IPS-18a (cell line): Measurements from ENCODE around the gene IL21R.
"Not testable (repeated sequence)": the region's sequence is repeated elsewhere in the genome, so short reads cannot be mapped to it uniquely, and the experiment has no call there.

Experiments used
- H3K27ac ChIP-seq: one replicate; pipeline ENCODE4 v1.5.1; 2013; ENCODE audit warnings: low read length
- H3K27me3 ChIP-seq: one replicate; pipeline ENCODE4 v1.6.1; 2013; ENCODE audit warnings: mild to moderate bottlenecking, low read length; ENCODE audit not compliant: control insufficient read depth, insufficient read depth
- H3K36me3 ChIP-seq: one replicate; pipeline ENCODE4 v1.6.1; 2013; ENCODE audit warnings: low read depth, low read length; ENCODE audit not compliant: control insufficient read depth
- H3K4me1 ChIP-seq: one replicate; pipeline ENCODE4 v1.6.1; 2013; ENCODE audit warnings: low read depth, low read length; ENCODE audit not compliant: control insufficient read depth
- H3K4me3 ChIP-seq: one replicate; pipeline ENCODE4 v1.5.1; 2013; ENCODE audit warnings: low read length
- H3K9ac ChIP-seq: one replicate; pipeline ENCODE4 v1.6.1; 2013; ENCODE audit warnings: mild to moderate bottlenecking, low read length, moderate library complexity
- H3K9me3 ChIP-seq: one replicate; pipeline ENCODE4 v1.6.1; 2013; ENCODE audit warnings: low read depth, low read length; ENCODE audit not compliant: control insufficient read depth

Gene IL21R

DNA sequence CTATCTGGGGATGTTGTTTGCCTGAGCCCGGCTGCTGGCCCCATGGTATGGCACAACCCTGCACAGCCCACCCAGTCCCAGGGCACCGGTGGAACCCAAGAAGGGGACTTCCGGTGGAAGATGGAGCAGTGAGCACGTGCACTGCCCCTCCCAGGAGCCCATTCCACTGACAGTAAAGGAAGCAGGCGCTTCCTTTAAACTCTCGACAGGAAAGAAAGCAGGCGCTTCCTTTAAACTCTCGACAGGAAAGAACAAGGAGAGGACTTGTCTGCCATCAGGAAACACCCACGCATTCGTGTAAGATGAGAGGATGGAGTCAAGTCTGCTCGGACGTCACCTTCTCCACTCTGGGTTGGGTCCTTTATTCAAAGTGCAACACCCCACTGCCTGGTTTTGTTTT lies 53.7 kb downstream of the IL21R start:
- no peak overlapping the region for H3K9ac ChIP-seq
- H3K4me1 ChIP-seq = no peaks in the 10 kb centered on the region
- no peak overlapping the region for H3K4me3 ChIP-seq
- no peaks in the 10 kb centered on the region for H3K9me3 ChIP-seq
- no peak overlapping the region for H3K27ac ChIP-seq
- H3K36me3 ChIP-seq = peaks cover 8% of the 10 kb centered on the region
- H3K27me3 ChIP-seq = no peaks in the 10 kb centered on the region

DNA sequence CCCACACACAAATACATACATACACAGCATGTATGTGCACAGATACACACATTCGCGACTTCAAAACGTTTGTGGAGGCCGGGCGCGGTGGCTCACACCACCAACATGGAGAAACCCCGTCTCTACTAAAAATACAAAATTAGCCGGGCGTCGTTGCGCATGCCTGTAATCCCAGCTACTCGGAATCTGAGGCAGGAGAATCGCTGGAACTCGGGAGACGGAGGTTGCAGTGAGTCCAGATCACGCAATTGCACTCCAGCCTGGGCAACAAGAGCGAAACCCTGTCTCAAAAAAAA lies 55.6 kb downstream of the IL21R start:
- H3K36me3 ChIP-seq = peaks cover 27% of the 10 kb centered on the region
- H3K9ac ChIP-seq, H3K4me1 ChIP-seq, H3K27ac ChIP-seq, H3K27me3 ChIP-seq, H3K4me3 ChIP-seq, H3K9me3 ChIP-seq: not testable (repeated sequence)

DNA sequence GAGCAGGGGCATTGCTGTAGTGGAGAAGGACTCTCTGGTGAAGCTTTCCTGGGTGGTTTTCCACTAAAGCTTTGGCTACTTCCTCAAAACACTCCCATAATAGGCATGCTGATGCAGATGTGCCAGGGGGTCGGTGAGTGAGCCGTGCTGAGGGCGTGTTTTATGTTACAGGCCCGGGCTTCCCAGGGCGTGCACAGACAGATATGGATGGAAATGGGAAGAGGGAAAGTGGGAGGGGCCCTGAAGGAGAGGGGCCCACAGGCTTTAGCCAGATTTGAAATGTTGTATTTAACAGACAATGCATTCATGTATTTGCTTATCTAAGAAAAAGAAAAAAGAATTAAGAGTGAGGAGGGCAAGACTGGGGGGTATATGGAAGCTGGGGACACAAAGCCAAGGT lies 56.3 kb downstream of the IL21R start:
- no peak overlapping the region for H3K27ac ChIP-seq
- no peak overlapping the region for H3K4me3 ChIP-seq
- H3K9me3 ChIP-seq = no peaks in the 10 kb centered on the region
- H3K27me3 ChIP-seq = no peaks in the 10 kb centered on the region
- peaks cover 34% of the 10 kb centered on the region for H3K36me3 ChIP-seq
- no peaks in the 10 kb centered on the region for H3K4me1 ChIP-seq
- H3K9ac ChIP-seq = no peak overlapping the region

DNA sequence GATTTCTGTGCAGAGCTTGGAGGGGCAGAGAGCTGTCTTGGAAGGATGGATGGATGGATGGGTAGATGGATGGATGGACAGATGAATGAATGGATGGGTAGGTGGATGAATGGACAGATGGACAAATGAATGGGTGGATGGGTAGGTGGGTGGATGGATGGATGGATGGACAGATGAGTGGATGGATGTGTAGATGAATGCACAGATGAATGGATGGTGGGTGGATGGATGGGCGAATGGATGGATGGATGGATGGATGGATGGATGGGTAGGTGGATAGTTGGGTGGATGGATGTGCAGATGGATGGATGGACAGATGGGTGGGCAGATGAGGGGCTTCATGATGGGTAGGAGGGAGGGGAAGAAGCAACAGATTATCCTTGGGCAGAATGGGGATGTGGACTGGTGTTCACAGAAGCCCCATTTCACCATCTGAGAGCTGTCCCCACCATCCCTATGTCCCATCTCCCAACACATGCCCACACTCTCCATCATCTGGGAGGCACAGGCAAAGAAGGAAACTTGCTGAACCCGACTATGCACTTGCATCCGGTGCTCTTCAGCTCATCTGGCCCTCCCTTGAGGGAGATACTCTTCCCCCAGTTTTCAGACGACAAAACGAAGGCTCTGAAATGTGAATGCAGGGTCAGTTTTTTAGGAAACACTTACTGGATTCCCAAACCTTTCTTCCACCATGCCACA lies 57.2 kb downstream of the IL21R start:
- H3K9me3 ChIP-seq = no peaks in the 10 kb centered on the region
- H3K36me3 ChIP-seq = peaks cover 39% of the 10 kb centered on the region
- no peak overlapping the region for H3K9ac ChIP-seq
- no peaks in the 10 kb centered on the region for H3K27me3 ChIP-seq
- H3K27ac ChIP-seq = no peak overlapping the region
- no peaks in the 10 kb centered on the region for H3K4me1 ChIP-seq
- H3K4me3 ChIP-seq = no peak overlapping the region

DNA sequence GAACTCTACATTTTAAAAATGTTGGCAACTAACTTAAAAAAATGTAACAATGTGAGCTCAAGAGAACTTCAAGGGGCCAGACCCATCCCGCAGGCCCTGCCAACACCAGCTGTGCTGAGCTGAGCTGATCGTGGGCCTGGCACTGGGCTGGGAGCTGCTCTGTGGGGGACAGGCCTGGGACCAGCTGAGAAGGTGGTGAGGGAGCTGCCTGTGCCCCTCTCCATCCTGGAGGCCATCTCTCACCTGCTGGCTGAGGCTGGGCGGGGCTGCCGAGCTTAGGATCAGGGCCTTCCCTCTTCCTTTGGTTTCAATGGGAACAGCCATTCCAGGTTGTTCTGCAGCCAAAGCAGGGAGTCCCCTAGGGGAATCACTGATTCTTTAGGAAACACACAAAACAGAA lies 58.2 kb downstream of the IL21R start:
- H3K4me1 ChIP-seq = no peaks in the 10 kb centered on the region
- H3K9me3 ChIP-seq = no peaks in the 10 kb centered on the region
- H3K36me3 ChIP-seq = peaks cover 50% of the 10 kb centered on the region
- H3K27ac ChIP-seq = no peak overlapping the region
- no peak overlapping the region for H3K9ac ChIP-seq
- no peak overlapping the region for H3K4me3 ChIP-seq
- H3K27me3 ChIP-seq = no peaks in the 10 kb centered on the region

DNA sequence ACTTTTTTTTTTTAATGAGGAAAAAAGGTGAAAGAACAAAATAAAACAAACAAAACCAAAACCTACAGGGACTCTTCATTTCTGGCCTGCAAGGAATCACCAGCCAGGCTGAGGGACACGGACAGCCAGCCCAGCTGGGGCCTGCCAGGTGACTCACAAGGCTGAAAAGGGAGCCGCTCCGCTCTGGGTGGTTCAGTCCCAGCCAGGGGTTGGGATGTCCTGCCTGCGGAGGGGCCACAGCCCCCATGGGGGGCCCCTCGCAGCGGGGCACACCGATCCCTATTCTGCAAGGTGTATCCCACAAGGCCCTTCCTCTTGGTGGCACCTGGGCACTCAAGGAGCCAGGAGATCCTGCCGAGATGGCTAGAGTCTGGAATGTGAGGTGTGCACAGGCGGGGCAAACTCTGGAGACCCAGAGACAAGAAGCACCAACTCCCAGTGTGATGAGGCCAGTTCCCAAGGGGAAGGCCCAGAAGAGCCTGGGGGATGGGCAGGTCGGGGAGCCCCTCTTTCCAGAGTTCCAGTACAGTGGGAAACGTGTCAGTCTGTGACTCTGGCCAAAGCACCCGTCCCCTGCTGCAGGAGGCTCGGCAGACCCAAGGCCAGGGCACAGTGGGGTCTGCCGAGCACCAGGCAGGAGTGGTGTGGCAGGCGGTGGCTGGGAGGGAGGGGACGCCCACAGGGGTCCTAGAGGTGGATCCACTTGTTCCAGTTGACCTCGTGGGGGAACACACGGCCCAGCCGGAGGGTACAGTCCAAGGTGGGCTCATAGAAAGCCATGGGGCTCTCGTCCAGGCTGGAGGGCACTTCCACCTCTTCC lies 58.9 kb downstream of the IL21R start:
- H3K9ac ChIP-seq = no peak overlapping the region
- H3K27ac ChIP-seq = no peak overlapping the region
- H3K4me3 ChIP-seq = no peak overlapping the region
- H3K36me3 ChIP-seq = peaks cover 56% of the 10 kb centered on the region
- H3K4me1 ChIP-seq = no peaks in the 10 kb centered on the region
- H3K27me3 ChIP-seq = no peaks in the 10 kb centered on the region
- H3K9me3 ChIP-seq = no peaks in the 10 kb centered on the region

DNA sequence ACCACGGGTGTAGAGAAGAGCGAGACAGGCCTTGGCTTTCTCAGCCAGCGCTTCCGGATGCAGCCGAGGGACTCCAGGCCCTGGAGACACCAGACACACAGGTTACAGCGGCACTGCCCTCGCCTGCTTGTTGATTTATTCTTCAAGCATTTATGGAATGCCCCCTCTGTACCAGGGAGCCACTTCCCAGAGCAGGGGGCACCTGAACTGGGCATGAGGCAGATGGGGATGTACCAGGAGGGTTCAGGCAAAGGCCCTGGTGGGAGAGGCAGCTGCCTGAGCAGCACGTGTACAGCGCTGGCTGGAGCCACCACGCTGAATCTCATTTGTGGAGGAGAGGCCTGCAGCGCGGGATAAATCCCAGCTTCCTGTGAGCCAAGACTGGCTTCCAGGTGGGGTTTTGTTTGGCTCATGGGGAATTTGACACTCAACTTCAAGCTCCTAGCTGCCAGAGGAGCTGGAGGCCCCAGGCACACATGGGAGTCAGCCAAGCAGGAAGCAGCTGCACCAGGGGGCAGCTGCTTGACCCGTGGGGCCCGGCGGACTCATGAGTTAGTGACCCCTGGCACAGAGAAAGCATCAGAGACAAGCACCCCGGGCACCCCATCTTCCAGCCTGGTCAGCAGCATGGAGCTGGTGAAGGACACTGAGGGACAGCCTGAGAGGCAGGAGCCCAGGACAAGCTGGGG lies 59.7 kb downstream of the IL21R start:
- Histone ChIP-seq H3K4me3 (no peak overlapping the region), H3K9me3 (no peaks in the 10 kb centered on the region), H3K4me1 (no peaks in the 10 kb centered on the region), H3K27me3 (no peaks in the 10 kb centered on the region), H3K36me3 (peaks cover 63% of the 10 kb centered on the region), H3K27ac (no peak overlapping the region), H3K9ac (no peak overlapping the region)

DNA sequence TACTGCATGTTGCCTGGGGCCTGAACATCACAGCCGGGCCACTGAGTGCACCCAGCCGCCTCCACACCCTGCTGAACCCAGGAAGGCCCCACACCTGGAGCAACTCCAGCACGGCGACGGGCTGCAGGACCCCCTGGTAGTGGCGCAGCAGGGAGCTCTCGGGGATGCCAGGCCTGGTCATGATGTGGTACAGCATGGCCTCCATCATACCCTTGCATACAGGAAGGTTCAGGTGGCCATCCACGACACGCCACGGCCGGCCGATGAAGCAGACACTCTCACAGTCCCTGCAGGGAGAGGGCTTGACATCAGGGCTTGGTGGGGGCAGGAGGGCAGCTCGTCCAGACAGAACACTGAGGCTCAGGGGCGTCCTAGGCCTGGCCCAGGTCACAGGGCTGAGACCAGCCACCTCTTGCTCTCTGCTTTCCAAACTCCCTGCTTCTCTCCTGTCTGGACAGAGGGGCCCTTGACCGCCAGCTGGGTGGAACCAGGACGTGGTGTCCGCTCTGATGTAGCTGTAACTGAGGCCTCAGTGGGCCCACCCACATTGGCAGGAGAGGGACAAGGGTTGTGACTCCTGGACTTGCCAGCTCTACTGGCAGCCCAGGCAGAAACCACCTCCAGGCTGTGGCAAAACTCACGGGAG lies 60.3 kb downstream of the IL21R start:
- Histone ChIP-seq H3K4me3 (no peak overlapping the region), H3K9me3 (no peaks in the 10 kb centered on the region), H3K9ac (no peak overlapping the region), H3K27me3 (no peaks in the 10 kb centered on the region), H3K36me3 (peaks cover 70% of the 10 kb centered on the region), H3K4me1 (no peaks in the 10 kb centered on the region), H3K27ac (no peak overlapping the region)

DNA sequence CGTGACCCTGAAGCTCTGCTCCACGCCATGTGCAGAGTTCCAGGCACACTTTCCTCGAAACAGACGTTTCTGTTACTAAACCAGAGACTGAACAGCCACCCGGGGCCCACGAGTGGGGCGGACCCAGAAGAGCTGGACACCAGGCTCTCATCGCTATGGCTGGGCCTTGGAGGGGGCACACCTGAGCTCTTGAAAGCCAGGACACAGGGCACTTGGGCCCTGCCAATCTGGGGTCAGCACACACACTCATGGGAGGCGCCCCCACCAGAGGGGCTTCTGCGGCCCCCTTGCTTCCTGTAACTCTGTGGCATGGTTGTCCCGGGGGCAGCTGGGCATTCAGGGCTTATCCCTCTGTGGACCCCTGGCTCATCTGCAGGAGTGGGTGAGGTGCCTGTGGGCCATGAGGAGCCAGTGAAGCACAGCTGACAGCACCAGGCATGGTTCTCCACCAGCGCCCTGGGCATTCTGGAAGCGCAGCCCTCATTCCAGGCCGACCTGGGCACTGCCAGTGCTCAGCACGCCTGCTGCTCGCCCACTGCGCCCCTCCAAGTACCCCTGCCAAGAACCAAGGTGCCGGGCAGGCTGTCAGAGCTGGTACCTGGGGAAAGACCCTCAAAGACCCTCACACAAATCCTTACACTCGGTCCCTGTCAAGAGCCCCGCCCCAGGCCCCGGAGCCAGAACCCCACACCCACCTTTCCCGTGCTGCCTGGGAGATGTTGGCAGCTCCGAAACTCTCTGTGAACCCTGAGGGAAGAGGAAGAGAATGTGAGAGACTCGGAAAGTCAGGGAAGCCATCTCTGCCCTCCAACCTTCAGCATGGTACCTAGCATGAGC lies 61.1 kb downstream of the IL21R start:
- H3K9ac ChIP-seq = no peak overlapping the region
- no peak overlapping the region for H3K4me3 ChIP-seq
- H3K27ac ChIP-seq = no peak overlapping the region
- H3K27me3 ChIP-seq = no peaks in the 10 kb centered on the region
- no peaks in the 10 kb centered on the region for H3K4me1 ChIP-seq
- H3K9me3 ChIP-seq = no peaks in the 10 kb centered on the region
- peaks cover 78% of the 10 kb centered on the region for H3K36me3 ChIP-seq

DNA sequence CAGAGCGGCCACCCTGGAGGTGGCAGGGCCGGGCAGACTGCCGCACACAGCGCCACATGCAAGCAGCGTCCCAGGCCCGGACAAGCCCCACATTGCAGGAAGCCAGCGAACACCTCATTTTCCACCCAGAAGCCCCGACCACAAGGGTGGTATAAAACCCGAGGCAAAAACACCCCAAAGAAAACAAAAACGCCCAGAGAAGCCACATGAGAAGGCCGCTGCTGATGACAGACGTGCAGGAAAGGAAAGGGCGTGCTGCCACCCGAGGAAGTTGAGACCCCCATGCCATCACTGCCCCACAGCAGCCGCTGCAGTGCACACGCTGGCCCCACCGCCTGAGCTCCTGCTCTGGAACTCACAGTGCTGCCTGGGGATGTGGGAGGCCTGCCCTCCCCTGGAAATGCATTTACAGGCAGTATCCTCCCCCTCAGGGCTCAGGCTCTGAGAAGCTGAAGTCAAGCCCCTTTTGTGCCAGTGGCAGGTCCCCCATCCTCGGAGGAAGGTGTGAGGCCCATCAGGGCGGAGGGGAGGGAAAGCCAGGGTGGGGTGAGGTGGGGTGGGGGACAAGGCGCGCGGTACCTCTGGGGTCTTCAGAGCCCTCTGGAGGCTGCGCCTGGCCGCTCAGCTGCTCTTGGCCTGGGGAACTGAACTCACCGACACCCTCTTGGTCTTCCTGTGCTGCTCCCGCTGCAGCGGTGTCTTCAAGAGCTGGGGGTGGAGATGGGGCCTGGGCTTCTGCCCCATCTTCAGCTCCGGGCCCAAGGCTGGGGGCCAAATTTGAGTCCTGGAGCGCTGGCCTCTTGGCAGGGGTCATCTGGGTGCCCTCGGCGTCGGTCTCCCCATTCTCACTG lies 62.0 kb downstream of the IL21R start:
- H3K4me1 ChIP-seq = no peaks in the 10 kb centered on the region
- H3K9ac ChIP-seq = no peak overlapping the region
- H3K36me3 ChIP-seq = peaks cover 86% of the 10 kb centered on the region
- H3K4me3 ChIP-seq = no peak overlapping the region
- H3K9me3 ChIP-seq = no peaks in the 10 kb centered on the region
- H3K27me3 ChIP-seq = no peaks in the 10 kb centered on the region
- H3K27ac ChIP-seq = no peak overlapping the region
